Right lung (tissue), 5 donors: ENCODE results near the gene FBXW8. TPM values are rescaled to one million over a fixed set of nuclear protein-coding genes. Genes with fewer than 3 reads are reported as not detected.

Experiments
- DNase-seq, 2 donors: peaks; one replicate each; pipeline ENCODE4 v3.0.0-alpha.2; 2013
- polyA plus RNA-seq, 5 donors: library from polyadenylated mRNA; unstranded; fragments of 120-200 nt; gene quantifications; one replicate each; pipeline versions ENCODE4 v1.2.1 to v1.2.3, GENCODE V29; 2013; ENCODE audit warnings: inconsistent platforms in 1 of 5, low replicate concordance in 1 of 5; ENCODE audit not compliant: insufficient read length in 5 of 5, insufficient read depth in 1 of 5

Gene FBXW8
- polyA plus RNA-seq, 5 donors = 19.4 to 27.5 (median 23.5) TPM

DNA sequence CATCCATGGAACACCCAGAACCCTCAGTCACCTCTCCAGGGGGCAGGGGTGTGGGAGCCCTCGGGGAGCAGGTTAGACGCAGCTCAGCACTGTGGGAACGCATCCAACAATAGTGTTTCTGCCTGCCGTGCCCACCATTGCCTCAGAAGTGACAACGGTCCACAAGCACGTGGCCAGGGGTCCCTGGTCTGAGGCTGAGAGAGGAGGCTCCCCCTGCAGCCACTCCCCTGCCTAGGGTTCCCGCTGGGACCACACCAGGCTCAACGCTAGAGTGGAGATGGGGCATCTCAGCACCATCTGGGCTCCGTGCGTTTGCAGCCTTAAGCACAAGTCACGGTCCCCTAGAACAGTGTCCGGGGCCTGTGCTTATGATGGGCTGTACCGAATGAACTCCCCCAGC lies 125.8 kb downstream of the FBXW8 start:
- no peak for DNase-seq

- no peak for DNase-seq
These were observed 126.7 kb downstream of the FBXW8 start for GRCh38 chr12:117037289-117038022.

DNA sequence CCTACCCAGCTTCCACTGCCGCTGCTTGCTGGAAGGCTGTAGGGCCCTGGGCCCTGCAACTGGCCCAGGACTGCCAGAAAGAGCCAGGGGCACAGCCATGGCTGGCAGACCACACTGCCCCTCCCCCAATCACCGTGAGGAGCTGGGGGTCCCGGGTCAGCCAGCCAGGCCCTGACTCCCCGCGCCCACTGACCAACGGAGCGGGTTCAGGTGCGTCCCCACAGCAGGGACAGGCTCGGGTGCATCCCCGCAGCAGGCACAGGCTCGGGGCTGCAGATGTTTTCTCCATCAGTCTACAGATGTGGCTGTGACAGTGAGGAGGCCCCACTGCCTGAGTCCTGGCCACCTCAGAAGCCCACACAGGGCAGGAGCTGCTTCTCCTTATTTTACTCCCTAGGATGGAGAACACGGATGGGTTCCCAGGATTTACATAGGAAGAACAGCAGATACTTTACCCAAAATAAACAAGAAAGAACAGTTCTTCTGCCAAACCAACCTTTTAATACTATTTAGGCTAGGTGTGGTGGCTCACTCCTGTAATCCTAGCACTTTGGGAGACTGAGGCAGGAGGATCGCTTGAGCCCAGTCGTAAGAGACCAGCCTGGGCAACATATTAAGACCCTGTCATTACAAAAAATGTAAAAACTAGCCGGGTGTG lies 127.4 kb downstream of the FBXW8 start:
- DNase-seq = no peak

GRCh38 chr12:117038919-117039318 lies 128.2 kb downstream of the FBXW8 start:
- no peak for DNase-seq

- no peak for DNase-seq
These were observed 129.2 kb downstream of the FBXW8 start for GRCh38 chr12:117039891-117040309.

DNA sequence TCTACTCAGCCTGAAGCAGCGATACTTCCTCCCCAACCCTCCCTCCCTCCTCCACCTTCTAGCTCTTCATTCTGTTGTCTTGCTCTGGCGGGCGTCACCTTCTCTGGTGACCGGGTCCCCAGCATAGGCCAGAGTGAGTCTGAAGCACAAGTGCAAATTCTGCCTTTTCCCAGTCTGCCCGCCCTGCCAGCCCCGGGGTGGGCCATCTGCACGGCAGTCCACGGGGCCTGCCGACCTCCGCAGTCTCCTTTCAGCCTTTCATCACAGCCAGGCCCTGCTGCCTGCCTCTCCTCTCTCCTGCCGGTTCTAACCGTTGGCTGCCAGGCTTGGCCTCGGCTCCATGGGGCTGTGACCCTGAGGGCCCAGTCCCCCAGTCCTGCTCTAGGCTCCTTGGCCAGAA lies 129.7 kb downstream of the FBXW8 start:
- no peak for DNase-seq

DNA sequence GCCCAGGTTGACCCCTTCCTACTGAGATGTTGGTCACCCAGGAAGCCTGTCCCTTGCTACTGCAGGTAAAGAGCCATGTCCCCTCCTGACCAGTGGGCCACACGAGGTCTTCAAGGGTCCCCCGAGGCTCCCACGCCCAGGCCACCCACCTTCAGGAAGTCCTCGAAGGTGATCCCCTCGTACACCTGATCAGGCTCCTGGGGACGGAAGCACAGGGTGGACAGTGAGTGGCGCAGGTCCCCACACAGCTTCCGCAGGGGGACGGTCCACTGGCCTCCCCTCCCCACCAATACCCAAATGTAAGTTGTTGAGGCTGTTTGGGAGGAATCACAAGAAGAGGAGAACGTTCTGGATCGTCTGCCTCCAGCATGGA lies 131.0 kb downstream of the FBXW8 start:
- DNase-seq = no peak

- no peak for DNase-seq
These were observed 131.6 kb downstream of the FBXW8 start for GRCh38 chr12:117042171-117042842.

DNA sequence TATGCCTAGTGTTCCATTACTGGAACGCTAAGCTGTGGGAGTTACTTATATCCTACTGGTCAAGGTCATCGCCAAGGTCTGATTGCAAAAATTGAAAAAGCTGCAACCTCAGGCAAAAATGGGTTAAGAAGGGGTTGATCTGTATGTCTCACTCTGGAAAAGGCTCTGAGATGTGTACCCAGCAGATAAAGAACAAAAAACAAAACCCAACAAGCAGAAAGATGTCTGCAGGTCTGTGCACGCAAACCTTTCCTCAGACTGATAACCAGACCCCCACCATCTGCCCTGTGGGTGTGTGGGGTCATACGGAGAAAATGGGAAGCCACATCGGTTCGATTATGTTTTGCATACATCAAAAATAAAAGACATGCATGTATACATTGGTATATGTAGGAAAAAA lies 132.1 kb downstream of the FBXW8 start:
- DNase-seq = no peak

GRCh38 chr12:117044311-117044710 lies 133.6 kb downstream of the FBXW8 start:
- DNase-seq = no peak

DNA sequence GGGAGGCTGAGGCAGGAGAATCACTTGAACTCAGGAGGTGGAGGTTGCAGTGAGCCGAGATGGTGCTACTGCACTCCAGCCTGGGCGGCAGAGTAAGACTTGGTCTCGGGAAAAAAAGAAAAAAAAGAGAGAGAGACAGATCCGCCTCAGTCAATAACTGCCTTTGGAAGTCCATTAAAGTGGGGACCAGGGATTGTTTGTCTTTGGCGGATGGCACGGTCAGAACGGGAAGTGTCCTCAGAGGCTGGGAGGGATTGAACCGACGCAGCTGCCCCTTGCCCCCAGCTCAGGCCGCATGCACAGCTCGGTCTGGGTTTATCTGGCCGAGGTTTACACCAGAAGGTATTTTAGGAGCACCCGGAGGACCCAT lies 134.0 kb downstream of the FBXW8 start:
- DNase-seq = no peak

DNA sequence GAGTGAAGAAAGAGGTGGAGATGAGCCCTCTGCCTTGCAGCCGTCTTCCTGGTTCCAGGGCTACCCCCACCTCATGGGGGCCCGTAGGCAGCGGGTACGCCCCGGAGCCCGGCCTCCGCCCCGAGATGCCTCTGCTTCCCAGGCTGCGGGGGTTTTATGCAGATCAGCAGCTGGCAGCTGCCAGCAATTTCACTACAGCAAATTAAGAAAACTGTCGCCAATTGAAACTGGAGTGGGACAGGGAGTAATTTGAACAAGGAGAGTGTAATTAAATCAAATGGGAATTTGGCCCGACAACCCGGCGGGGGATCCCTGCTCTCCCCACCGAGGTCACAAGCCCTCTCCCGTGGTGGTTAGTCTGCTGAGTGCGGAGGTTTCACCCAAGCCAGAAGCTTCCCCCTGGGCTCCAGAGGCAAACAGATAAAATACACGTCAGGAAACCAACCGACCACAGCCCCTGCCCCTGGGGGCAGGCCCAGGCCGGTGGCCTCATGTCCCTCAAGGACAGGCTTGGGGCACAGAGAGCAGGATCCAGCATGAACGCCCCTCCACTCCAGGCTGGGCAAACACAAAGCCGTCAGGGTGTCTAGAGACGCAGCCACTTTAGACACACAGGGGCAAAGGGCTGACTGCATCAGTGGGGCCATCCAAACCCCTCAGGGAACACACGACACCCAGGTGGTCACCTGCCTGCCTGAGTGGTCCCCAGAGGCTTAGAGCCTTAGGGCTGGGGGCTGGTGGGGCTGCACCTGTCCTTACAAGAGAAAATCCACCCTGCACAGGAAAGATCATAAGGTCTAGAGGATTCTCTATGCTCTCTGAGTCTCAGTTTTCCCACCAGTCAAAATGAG lies 134.6 kb downstream of the FBXW8 start:
- DNase-seq = no peak

DNA sequence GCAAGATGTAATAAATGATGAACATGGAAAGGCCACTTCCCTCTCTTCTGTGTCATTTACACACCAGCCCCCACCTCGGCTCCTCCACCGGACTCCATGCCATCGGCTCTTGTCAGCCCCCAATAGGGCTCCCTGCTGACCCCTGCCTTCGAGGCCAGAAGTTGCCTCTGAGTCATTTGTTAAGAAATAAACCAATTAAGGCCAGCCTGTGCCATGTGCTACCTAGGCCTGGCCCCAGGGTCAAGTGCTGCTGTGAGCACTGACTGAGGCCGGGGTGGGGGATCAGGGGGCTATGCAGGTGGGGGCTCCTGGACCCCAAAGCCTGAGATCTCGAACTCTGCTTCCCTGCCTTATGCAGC lies 135.2 kb downstream of the FBXW8 start:
- DNase-seq = no peak

GRCh38 chr12:117046425-117046824 lies 135.7 kb downstream of the FBXW8 start:
- no peak for DNase-seq

DNA sequence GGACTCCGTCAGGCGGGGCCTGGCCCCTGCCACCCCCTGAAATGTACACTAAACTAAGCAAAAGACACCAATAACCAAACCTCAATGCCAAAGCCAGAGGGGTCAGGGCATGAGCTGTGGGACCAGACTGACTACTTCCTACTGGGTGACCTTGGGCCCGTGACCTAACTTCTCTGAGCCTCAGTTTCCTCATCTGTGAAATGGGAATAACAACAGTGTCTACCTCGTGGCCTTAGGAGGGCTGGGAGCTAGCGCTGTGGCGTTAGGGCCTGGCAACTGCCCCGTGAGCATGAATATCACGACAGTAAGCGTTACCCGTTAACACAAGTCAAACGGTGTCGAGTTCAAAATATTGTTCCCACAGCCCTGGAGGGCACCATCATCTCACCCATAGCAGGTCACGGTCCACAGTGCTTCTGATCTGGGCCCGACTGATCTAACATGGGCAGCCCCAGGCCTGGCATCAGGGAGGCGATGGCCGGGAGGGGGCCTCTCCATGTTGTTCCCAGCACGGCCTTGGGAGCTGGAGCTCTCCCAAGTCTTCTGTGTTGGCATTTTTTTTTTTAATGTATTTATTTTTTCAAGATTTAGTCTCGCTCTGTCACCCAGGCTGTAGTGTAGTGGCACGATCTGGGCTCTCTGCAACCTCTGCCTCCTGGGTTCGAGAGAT lies 136.2 kb downstream of the FBXW8 start:
- DNase-seq = no peak

DNA sequence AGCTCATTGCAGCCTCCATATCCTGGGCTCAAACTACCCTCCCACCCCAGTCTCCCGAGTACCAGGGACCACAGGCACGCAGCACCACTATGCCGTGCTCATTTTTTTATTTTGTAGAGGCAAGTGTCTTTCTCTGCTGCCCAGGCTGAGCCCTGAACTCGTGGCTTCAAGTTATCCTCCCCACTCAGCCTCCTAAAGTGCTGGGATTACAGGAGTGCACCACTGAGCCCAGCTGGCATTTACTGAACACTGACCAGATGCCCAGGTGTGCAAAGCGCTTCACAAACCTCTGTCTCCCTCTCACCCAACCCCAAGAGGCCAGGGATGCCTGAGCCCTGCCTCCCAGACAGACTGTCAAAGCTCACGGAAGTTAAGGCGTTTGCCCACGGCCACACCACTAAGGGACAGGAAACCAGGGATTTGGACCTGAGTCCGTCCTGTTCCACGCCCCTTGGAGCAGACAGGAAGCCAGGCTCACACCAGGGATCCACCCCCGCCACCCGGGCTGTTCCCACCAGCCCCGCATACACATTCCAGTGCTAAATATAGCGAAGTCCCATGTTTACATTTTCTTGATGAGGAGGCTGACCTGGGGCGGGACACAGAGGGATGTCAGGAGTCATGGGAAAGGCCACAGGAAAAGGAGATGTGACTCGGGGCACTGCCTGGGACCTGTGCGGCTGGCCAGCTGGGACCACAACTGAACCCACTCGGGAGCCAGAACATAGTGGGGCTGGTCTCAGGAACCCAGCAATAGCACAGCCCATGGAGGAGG lies 137.2 kb downstream of the FBXW8 start:
- DNase-seq = peak in 1 of 2 donors; percentile 35

- no peak for DNase-seq
These were observed 137.8 kb downstream of the FBXW8 start for GRCh38 chr12:117048585-117048904.

DNA sequence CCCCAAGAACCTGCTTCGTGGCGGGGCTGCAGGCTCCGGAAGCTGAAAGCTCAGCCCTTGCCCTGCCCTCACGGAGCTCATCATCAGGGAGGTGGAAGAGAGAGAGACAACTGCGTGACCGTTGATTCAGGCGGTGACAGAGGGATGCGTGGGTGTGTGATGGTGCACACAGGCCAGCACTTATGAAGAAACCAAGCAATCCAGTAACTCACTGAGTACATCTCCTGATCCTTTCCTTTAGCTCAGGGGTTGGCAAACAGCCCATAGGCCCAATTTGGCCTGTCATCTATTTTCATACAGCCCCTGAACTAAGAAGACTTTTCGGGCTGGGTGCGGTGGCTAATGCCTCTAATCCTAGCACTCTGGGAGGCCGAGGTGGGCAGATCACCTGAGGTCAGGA lies 138.5 kb downstream of the FBXW8 start:
- DNase-seq = no peak

- DNase-seq = no peak
These were observed 139.3 kb downstream of the FBXW8 start for GRCh38 chr12:117050060-117050459.

DNA sequence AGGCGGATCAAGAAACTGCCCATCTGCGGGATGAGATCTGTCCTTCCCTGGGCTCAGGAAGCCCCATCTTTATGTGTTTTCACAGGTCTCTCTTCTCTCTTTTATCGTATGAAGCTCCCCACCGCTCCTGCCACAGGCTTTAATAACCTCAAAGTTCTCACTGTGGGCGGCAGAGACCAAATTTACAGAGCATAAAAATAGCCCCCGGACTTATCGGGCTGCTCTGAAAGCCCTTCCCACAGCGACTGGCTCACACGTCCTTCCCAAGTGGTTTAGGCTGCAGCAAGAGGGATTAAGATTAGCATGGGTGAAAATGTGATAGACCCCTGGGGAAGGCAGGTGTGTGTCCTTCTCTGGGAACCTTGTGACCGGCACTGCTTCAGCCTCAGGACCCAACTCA lies 140.6 kb downstream of the FBXW8 start:
- no peak for DNase-seq

- DNase-seq = no peak
These were observed 141.8 kb downstream of the FBXW8 start for GRCh38 chr12:117052386-117053049.
